Suppressor macrophage (primary cell): Measurements from ENCODE around the gene BLTP1.

Source experiments
- DNase-seq, 4 experiments: peaks; one replicate each; pipeline ENCODE4 v3.0.0-alpha.2; 2020 to 2022

Gene BLTP1

GRCh38 chr4:122172266-122172665 is 20.1 kb downstream of the BLTP1 start:
- DNase-seq = no peak

DNA sequence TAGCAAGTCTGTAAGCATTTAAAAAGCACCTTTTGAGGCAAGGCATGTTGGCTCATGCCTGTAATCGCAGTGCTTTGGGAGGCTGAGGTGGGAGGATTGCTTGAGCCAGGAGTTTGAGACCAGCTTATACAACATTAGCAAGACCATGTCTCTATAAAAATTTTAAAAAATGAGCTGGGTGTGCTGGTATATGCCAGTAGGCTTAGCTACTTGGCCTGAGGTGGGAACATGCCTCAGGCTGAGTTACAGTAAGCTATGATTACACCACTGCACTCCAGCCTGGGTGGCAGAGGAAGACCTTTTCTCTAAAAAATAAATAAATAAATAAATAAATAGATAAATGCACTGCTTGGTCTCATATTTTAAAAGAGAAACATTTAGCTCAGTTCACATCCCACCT is 26.8 kb downstream of the BLTP1 start:
- DNase-seq = no peak

GRCh38 chr4:122195718-122196117 is 43.6 kb downstream of the BLTP1 start:
- no peak for DNase-seq
